ENCODE results near the gene SETD7. TPM values are rescaled to one million over a fixed set of nuclear protein-coding genes. Genes with fewer than 3 reads are reported as not detected.

The SETD7 gene
- 37.1 to 45.7 TPM (median 40.1 TPM) in 5 replicates for total RNA-seq (2022; extraction: Qiagen RNA extraction; ENCODE audit: low read depth)

GRCh38 chr4:139556071-139556723, at the start of gene SETD7:
Gene SETD7 (minus strand): TSS chr4:139556219. CDS start chr4:139556137, 82 bp downstream.

GRCh38 chr4:139454111-139455045, 101.6 kb downstream of the SETD7 start, which contains the start of gene RAB33B:
Gene RAB33B (plus strand): TSS chr4:139454121. CDS start chr4:139454196, 75 bp downstream.

Other genes starting within 250 kb of the SETD7 start
- 1.8 to 2.8 TPM (median 2.2 TPM) in 5 replicates for gene RAB33B, start 102.1 kb downstream of the SETD7 start, total RNA-seq (2022; extraction: Qiagen RNA extraction; ENCODE audit: low read depth)
- 47.5 to 58.3 TPM (median 50.1 TPM) in 5 replicates for gene MGST2, start 109.6 kb upstream of the SETD7 start, total RNA-seq (2022; extraction: Qiagen RNA extraction; ENCODE audit: low read depth)

Measured in A549 treated with CpdA at 1 μM for 4 hours (cell line).